ENCODE results near the gene SPSB1. TPM values are rescaled to one million over a fixed set of nuclear protein-coding genes. Genes with fewer than 3 reads are reported as not detected.

The SPSB1 gene
- total RNA-seq, 1 donor from 2014 or later, result 78.6 TPM

DNA sequence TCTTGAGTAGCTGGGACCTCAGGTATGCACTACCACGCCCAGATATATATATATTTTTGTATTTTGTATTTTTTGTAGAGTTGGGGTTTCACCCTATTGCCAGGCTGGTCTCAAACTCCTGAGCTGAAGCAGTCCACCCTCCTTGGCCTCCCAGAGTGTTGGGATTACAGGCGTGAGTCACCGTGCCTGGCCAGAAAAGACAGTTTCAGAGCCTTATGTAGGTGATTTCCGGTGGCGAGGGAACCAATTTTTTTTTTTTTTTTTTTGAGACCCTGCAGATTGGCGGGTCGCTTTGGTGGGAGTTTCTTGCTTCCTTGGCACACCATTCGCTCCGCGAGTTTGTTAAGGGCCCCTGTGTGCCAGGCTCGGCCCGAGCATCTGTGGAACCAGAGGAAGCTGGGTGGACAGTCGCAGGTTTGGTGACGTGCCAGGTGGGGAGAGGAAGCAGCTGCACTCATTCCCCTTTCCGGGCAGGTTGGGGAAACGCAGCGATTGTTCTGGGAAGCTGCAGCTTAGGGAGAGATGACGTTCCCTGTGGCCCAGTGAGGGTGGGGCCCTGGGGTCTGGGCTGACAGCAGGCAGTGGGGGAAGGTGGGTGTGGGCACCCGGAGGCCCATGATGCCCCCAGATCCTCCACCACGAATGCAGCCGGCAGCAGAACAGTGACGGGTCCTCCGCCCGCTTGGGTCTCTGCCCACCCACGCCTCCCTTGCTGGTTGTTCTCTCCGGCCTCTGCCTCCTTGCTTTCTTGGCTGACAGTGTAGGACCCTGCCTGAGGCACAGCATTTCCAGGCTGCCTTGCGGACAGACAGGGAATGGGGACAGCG lies 25.1 kb downstream of the SPSB1 start:
- Mint-ChIP-seq H3K9me3 (ENCODE audit: unreplicated experiment) (peaks cover 8% of the 10 kb centered on the region), H3K4me1 (ENCODE audit: low read depth, unreplicated experiment) (peaks cover 53% of the 10 kb centered on the region), H3K27me3 (ENCODE audit: unreplicated experiment) (peaks cover 11% of the 10 kb centered on the region), H3K4me3 (ENCODE audit: unreplicated experiment) (no peak overlapping the region), H3K36me3 (ENCODE audit: unreplicated experiment) (no peaks in the 10 kb centered on the region), H3K27ac (ENCODE audit: unreplicated experiment) (peak overlapping the region; percentile 52)
- TF ChIP-seq, protein P1, sequence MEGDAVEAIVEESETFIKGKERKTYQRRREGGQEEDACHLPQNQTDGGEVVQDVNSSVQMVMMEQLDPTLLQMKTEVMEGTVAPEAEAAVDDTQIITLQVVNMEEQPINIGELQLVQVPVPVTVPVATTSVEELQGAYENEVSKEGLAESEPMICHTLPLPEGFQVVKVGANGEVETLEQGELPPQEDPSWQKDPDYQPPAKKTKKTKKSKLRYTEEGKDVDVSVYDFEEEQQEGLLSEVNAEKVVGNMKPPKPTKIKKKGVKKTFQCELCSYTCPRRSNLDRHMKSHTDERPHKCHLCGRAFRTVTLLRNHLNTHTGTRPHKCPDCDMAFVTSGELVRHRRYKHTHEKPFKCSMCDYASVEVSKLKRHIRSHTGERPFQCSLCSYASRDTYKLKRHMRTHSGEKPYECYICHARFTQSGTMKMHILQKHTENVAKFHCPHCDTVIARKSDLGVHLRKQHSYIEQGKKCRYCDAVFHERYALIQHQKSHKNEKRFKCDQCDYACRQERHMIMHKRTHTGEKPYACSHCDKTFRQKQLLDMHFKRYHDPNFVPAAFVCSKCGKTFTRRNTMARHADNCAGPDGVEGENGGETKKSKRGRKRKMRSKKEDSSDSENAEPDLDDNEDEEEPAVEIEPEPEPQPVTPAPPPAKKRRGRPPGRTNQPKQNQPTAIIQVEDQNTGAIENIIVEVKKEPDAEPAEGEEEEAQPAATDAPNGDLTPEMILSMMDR (IDR thresholded peaks at IDR 0.05; ENCODE audit: partially characterized antibody, unreplicated experiment), result no peak
- DNase-seq, result no peak

DNA sequence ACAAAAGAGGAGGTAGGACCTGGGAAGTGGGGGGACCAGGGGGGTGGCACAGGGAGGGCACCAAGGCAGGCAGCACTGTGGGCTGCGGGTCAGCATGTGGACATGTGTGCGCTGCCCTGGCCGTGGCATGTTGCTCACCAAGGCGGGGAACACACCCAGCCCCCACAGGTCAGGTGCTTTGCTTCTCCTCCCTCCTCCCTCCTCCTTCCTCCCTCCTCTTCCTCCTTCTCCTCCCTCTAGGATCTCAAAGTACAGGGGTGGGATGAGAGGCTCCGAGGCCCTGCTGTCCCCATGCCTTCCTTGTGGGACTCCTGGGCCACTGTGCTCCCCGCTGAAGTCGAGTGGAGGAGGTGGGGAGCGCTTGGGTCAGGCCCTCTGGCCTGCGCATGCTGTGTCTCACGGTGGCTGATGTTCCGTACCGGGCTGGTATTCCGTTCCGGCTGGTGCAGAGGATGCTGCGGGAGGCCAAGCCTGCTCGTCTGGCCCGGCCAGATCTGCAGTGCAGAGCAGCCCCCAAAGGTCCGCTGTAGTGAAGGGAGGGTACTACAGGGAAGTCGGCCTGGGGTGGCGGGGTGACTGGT lies 26.6 kb downstream of the SPSB1 start:
- Mint-ChIP-seq H3K36me3 (ENCODE audit: unreplicated experiment) (no peaks in the 10 kb centered on the region), H3K9me3 (ENCODE audit: unreplicated experiment) (peaks cover 11% of the 10 kb centered on the region), H3K4me1 (ENCODE audit: low read depth, unreplicated experiment) (peaks cover 60% of the 10 kb centered on the region), H3K27me3 (ENCODE audit: unreplicated experiment) (peaks cover 11% of the 10 kb centered on the region), H3K4me3 (ENCODE audit: unreplicated experiment) (no peak overlapping the region), H3K27ac (ENCODE audit: unreplicated experiment) (peak overlapping the region; percentile 17)
- TF ChIP-seq, protein P1 (IDR thresholded peaks at IDR 0.05; ENCODE audit: partially characterized antibody, unreplicated experiment), result no peak
- DNase-seq, result no peak

DNA sequence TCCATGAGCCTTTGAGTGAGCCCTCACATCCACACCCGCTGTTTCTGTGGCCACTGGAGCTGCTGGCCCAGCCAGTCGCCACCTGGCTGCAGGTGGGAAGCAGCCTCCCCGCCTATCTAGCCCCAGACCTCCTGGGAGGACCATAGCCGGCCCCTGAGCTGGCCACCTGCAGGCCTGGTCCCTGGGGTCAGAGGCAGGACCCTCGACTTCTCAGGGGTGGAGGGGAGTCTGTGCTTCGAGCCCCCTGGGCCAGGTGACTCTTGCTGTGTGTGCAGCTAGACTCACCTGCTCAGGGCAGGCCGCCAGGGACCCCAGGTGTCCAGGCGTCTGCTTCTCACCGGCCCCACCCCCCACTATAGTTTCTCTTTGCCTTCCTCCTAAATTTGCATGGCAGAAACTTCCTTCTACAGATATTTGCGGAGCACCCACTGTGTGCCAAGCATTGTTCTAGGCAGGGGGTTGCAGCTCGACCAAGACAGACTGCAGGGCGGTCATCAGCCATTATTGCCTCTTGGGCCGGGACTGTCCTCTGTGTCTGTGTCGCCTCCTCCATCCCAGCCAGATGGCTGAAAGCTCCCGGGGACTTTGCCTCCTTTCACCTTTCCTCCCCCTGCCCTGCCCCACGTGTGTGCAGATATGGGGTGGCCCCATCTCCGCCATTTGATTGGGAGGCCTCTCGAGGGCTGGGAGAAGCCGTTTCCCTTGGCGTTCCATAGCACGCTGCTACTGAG lies 27.3 kb downstream of the SPSB1 start:
- no peak for DNase-seq
- H3K36me3 Mint-ChIP-seq (ENCODE audit: unreplicated experiment), result no peaks in the 10 kb centered on the region
- H3K9me3 Mint-ChIP-seq (ENCODE audit: unreplicated experiment), result peaks cover 12% of the 10 kb centered on the region
- TF ChIP-seq, protein P1 (IDR thresholded peaks at IDR 0.05; ENCODE audit: partially characterized antibody, unreplicated experiment), result no peak
- peaks cover 12% of the 10 kb centered on the region for H3K27me3 Mint-ChIP-seq (ENCODE audit: unreplicated experiment)
- peaks cover 59% of the 10 kb centered on the region for H3K4me1 Mint-ChIP-seq (ENCODE audit: low read depth, unreplicated experiment)
- H3K27ac Mint-ChIP-seq (ENCODE audit: unreplicated experiment), result peak overlapping the region; percentile 49
- peak overlapping the region; percentile 60 for H3K4me3 Mint-ChIP-seq (ENCODE audit: unreplicated experiment)

DNA sequence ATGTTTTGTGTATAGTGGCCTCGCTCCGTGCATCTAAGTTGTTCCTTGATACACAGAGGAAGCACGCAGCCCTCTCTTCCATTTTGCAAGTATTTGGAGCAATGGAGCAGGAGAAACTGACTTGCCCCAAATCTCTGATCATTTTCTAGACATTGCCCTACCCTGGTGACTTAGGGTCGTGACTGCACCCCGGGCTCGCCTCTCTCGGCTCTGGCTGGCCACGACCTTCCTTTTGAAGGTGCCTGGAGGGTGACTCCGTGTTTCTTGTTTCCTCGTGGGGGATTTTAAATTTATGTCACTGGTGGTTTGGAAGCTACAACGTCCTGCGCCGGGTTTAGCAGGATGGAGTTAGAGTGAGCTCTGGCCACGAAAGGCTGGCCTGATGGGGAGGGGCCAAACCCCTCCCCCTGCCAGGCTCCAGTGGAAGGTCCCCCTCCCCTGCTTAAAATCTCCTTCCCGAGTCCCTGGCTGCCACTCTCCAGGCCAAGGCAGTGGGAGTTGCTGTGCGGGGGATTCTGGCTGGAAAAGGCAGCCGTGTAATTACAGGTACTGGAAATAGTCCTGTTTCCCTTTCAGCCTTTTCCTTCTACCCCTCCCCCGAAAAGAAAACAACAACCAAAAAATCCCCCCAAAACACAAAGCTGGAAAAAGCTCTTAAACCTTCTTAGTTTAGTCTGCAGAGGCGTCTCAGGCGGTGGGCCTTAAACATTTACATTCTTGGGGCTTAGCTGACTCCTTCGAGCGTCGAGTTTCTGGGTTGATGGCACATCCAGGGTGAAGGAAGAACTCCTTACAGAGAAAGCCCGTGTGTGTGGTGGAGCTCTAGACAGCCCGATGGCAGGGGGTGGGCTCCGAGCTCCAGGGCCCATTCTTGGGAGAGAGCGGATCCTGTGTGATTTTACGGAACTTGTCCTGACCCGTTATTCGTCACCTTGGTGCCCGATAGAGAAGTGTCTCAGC lies 28.1 kb downstream of the SPSB1 start:
- DNase-seq, result no peak
- Mint-ChIP-seq H3K4me1 (ENCODE audit: low read depth, unreplicated experiment) (peaks cover 64% of the 10 kb centered on the region), H3K9me3 (ENCODE audit: unreplicated experiment) (peaks cover 12% of the 10 kb centered on the region), H3K4me3 (ENCODE audit: unreplicated experiment) (peak overlapping the region; percentile 44), H3K27me3 (ENCODE audit: unreplicated experiment) (peaks cover 14% of the 10 kb centered on the region), H3K27ac (ENCODE audit: unreplicated experiment) (peak overlapping the region; percentile 70), H3K36me3 (ENCODE audit: unreplicated experiment) (no peaks in the 10 kb centered on the region)
- TF ChIP-seq, protein P1 (IDR thresholded peaks at IDR 0.05; ENCODE audit: partially characterized antibody, unreplicated experiment), result no peak
